ENCODE measurements around the gene MAMDC4. TPM values are rescaled to one million over a fixed set of nuclear protein-coding genes. Genes with fewer than 3 reads are reported as not detected.
A peak's percentile ranks its signal among the peaks of the same experiment; 100 is the strongest.

The MAMDC4 gene
- polyA plus RNA-seq, 6 donors from 2014 or later: not detected

DNA sequence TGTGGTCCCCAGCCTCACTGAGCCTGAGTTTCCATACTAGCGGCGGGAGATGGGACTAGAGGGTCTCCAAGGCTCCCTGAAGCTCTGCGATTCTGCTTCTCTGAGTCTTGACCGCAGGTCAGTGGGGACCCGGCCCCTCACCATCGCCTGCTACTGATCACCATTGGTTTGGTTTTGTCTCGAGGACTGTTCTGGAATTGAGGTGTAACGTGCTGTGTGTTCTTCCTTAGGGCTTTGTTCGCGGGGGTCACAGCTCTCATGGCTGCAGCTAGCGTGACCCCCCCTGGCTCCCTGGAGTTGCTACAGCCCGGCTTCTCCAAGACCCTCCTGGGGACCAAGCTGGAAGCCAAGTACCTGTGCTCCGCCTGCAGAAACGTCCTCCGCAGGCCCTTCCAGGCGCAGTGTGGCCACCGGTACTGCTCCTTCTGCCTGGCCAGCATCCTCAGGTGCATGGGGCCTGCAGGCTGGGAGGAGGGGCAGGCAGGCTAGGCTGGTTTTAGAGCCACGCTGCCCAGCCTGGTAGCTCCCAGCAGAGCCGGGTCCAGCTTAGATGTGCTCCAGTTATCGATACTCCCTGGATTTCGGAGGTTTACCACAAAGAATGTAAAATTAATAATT is 46.4 kb downstream of the MAMDC4 start:
- no peaks in the 10 kb centered on the region for H3K9me3 Mint-ChIP-seq
- DNase-seq: no peak
- peaks cover 31 to 51% (median 45%) of the 10 kb centered on the region in 3 donors for H3K4me1 Mint-ChIP-seq
- no peak for ATAC-seq (ENCODE audit: low read depth in 2 of 2)
- H3K4me3 Mint-ChIP-seq: no peak overlapping the region
- H3K27me3 Mint-ChIP-seq: no peaks in the 10 kb centered on the region
- H3K27ac Mint-ChIP-seq: no peak overlapping the region
- peaks cover 5 to 13% of the 10 kb centered on the region in 2 donors for H3K36me3 Mint-ChIP-seq

DNA sequence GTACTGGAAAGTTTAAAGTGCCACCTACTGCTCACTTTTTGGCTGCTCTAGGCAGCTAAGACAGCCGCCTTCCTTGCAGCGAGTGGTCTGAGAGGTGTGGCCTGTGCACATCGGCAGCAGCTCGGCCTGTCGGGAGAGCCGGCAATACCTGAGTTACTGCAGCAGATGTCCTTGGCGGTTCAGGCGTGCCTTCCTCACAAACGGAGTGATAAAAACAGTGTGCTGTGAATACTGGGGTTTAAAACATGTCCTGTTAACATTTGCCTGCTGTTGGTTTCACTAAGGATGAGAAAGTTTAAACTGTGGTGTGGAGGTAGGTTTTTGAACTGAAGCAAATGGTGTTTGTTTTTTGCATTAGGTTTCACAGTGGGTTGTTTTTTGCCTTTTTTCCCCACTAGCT is 47.0 kb downstream of the MAMDC4 start:
- ATAC-seq (ENCODE audit: low read depth in 2 of 2) (no peak), DNase-seq (no peak)
- Mint-ChIP-seq H3K4me1 (peaks cover 29 to 51% (median 43%) of the 10 kb centered on the region in 3 donors), H3K9me3 (no peaks in the 10 kb centered on the region), H3K36me3 (peaks cover 5 to 12% of the 10 kb centered on the region in 2 donors), H3K27ac (peak overlapping the region in 2 of 6 donors; percentile 63 to 79), H3K27me3 (no peaks in the 10 kb centered on the region), H3K4me3 (no peak overlapping the region)

DNA sequence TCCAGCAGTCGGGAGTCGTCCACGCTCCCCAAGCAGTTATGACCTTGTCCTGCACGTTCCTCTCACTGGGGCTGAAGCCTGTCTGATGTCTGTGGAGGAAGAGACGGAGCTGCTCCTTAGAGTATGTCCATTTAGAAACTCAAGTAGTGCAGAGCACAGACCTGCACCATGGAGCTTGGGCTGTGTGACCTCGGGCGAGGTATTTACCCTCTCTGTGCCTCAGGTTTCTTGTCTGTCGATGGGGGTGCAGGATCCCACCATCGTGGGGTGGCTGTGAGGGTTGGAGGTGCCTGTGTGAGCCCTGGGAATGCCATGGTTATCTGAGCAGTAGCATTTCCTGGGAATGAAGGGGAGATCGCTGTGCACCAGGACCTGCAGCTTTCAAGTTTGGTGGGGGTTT is 48.4 kb downstream of the MAMDC4 start:
- H3K4me3 Mint-ChIP-seq: no peak overlapping the region
- ATAC-seq (ENCODE audit: low read depth in 2 of 2): no peak

DNA sequence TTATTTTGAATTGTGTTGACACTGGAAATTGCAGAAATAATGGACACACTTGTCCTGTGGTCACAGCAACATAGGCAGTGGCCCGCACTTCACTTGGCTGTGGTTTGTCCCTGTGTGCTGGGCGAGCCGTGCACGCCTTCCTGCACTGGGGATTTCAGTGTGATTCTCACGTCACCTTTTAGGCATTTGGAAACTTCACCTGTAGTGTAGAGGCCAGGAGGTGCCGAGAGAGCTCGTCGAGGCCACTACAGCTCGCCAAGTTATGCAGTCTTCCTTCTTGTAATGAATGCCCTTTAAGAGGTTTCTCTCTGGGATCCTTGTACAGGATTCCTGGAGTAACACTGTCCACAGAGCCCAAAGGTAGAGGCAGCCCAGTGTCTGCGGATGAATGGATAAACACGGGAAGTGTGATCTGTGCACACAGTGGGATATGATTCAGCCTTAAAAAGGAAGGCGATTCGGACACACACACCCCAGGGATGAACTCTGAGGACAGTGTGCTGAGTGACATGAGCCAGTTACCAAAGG is 48.9 kb downstream of the MAMDC4 start:
- Mint-ChIP-seq H3K9me3 (no peaks in the 10 kb centered on the region), H3K27ac (peak overlapping the region; percentile 88 to 98 (median 94)), H3K4me1 (peaks cover 19 to 43% (median 28%) of the 10 kb centered on the region in 3 donors), H3K27me3 (no peaks in the 10 kb centered on the region), H3K4me3 (peak overlapping the region in 3 of 8 donors; percentile 20 to 54 (median 52)), H3K36me3 (peaks cover 5 to 7% of the 10 kb centered on the region in 2 donors)
- ATAC-seq (ENCODE audit: low read depth in 2 of 2): no peak
- DNase-seq: no peak

More for the DNA sequence above, 48.4 kb downstream of the MAMDC4 start:
- Mint-ChIP-seq H3K36me3 (peaks cover 5 to 7% of the 10 kb centered on the region in 2 donors), H3K9me3 (no peaks in the 10 kb centered on the region), H3K4me1 (peaks cover 18 to 43% (median 31%) of the 10 kb centered on the region in 3 donors), H3K27ac (peak overlapping the region; percentile 38 to 97 (median 90)), H3K27me3 (no peaks in the 10 kb centered on the region)
- no peak for DNase-seq

DNA sequence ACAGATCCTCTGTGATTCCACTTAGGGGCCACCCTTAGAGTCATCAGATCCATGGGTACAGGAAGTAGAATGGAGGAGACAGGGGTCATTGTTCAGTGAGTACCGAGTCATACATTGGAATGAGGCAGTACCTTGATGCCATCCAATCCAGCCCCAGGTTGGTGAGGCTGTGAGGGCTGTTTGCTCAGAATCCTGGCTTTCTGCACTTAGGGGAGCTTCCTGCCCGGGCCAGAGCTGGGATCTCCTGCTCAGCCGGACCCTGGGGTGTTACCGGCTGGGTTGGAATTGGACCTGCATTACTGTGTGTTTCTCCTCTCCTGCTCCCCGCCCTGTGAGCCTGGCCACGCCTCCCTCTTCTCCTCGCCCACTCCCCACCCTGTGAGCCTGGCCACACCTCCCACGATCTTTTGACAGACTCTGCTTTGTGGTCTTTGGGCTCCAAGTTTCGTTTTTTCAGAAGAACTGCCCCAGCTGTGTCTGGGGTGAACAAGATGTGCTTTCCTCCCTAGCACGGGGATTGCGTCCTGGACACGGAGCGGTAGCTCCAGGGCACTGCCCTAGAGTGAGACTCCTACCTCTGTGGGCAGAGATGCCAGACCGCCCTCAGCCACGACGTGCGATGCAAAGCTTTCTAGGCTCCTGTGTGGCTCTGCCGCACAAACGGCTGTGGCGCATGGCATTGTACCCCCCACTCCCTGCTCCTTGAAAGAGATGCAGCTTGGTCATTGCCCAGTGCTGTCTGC is 49.5 kb downstream of the MAMDC4 start:
- Mint-ChIP-seq H3K4me1 (peaks cover 22 to 45% (median 27%) of the 10 kb centered on the region in 3 donors), H3K27me3 (no peaks in the 10 kb centered on the region), H3K4me3 (peak overlapping the region in 6 of 8 donors; percentile 39 to 75 (median 57)), H3K9me3 (no peaks in the 10 kb centered on the region), H3K36me3 (peaks cover 5 to 7% of the 10 kb centered on the region in 2 donors), H3K27ac (peak overlapping the region; percentile 92 to 98 (median 94))
- ATAC-seq (ENCODE audit: low read depth in 2 of 2) (peak; percentile 50 to 57), DNase-seq (peak; percentile 25)

DNA sequence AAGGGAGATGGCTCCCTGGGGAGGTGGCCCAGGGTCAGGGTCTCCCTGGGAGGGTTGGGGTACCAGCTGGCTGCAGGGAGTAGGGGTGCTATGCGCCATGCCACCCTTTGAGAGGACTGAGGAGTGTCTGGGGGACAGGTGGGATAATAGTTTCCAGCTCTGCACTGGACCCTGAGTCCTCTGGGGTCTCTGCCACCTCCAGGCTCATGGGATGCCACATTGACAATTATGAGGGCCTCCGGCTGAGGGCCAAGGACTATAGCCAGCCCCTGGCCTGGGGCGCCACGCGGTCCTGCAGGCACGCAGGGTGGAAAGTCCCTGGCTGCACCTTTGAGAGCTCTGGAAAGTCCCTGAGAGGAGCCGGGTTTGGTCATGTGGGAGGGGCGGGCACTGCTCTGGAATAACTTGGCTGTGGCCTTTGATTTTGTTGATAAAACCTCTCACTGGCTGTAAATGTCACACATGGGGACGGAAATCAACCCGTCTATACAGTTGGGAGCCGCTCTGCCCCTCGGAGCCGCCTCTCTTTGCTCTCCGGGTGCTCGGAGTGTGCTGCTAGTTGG is 50.2 kb downstream of the MAMDC4 start:
- ATAC-seq (ENCODE audit: low read depth in 2 of 2): peak; percentile 96 to 97
- Mint-ChIP-seq H3K27me3 (no peaks in the 10 kb centered on the region), H3K4me1 (peaks cover 20 to 40% (median 27%) of the 10 kb centered on the region in 3 donors), H3K4me3 (peak overlapping the region in 6 of 8 donors; percentile 32 to 75 (median 62)), H3K36me3 (peaks cover 5 to 7% of the 10 kb centered on the region in 2 donors), H3K9me3 (no peaks in the 10 kb centered on the region), H3K27ac (peak overlapping the region; percentile 92 to 98 (median 94))
- peak; percentile 54 for DNase-seq

DNA sequence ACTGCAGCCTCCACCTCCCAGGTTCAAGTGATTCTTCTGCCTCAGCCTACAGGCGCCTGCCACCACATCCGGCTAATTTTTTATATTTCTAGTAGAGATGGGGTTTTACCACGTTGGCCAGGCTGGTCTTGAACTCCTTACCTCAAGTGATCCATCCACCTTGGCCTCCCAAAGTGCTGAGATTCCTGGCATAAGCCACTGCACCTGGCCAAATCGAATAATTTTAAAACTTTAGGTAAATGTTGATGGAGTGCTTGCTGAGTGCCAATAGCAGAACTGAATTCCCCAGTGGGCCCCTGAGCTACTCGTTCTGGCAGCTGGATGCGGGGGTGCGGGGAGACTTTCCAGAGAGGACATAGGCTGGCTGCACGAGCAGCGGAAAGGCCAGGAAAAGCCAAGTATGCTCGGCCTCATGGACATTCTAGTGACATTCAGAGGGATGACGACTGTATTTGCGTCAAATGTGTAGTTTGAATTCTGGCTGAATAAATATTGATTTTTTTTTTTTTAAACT is 51.0 kb downstream of the MAMDC4 start:
- no peak for DNase-seq
- Mint-ChIP-seq H3K4me3 (peak overlapping the region in 2 of 8 donors; percentile 19 to 44), H3K9me3 (no peaks in the 10 kb centered on the region), H3K36me3 (peaks cover 5 to 7% of the 10 kb centered on the region in 2 donors), H3K27ac (peak overlapping the region in 5 of 6 donors; percentile 47 to 97 (median 92)), H3K27me3 (no peaks in the 10 kb centered on the region), H3K4me1 (peaks cover 20 to 43% (median 27%) of the 10 kb centered on the region in 3 donors)
- ATAC-seq (ENCODE audit: low read depth in 2 of 2): no peak

DNA sequence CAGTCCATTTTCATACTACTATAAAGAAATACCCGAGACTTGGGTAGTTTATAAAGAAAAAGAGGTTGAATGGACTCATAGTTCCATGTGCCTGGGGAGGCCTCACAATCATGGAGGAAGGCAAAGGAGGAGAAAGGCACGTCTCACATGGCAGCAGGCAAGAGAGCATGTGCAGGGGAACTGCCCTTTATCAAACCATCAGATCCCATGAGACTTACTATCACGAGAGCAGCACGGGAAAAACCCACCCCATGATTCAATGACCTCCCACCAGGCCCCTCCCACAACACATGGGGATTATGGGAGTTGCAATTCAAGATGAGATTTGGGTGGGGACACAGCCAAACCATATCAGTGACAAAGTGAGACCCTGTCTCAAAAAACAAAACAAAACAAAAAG is 54.1 kb downstream of the MAMDC4 start:
- Mint-ChIP-seq H3K27me3 (no peaks in the 10 kb centered on the region), H3K4me3 (peak overlapping the region in 1 of 8 donors; percentile 37), H3K27ac (no peak overlapping the region), H3K9me3 (no peaks in the 10 kb centered on the region), H3K4me1 (peaks cover 15 to 35% (median 21%) of the 10 kb centered on the region in 3 donors), H3K36me3 (no peaks in the 10 kb centered on the region)
- no peak for ATAC-seq (ENCODE audit: low read depth in 2 of 2)
- no peak for DNase-seq

DNA sequence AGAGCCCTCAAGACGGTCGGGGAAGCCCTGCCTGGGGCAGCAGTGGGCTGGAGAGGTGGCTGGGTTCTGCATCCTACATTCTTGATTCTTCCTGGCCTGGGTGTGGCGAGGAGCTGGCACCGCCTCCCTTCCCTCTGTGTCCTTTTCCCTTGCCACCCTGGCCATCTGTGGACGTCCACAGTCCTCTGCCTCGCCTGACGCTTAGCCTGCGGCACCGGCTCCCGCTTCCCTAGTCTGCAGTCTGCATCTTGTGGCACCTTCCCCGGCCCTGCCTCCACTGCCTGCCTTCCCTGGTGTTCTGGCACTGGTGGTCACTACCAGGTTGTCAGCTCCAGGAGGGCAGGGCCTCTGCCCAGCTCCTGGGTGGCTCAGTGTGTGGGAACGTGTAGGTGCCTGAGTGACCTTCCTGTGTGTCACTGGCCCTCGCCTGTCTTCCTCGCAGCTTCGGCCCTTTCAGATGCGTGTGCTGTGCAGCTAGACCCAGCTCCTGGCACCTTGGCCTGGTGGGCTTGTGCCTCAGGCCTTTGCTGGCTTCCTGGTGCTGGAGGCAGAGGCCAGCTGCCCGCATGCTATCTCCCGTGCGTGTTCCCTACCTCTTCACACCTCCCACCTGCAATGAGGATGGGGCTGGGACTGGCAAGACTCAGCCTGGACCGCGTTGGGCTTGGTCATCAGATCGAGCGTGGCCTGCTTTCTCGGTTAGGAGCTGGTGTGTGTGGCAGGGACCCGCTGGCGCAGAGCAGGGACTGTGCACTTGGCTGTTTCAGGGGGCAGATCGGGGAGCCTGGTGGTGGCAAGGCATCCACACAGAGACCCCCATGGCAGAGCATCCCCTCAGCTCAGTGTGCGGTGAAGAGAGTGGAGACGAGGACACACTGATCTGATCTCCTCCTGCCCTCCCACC is 55.1 kb downstream of the MAMDC4 start:
- peak overlapping the region in 1 of 8 donors; percentile 50 for H3K4me3 Mint-ChIP-seq
- H3K9me3 Mint-ChIP-seq: no peaks in the 10 kb centered on the region
- no peak for ATAC-seq (ENCODE audit: low read depth in 2 of 2)
- peaks cover 8 to 25% (median 11%) of the 10 kb centered on the region in 3 donors for H3K4me1 Mint-ChIP-seq
- peak overlapping the region in 4 of 6 donors; percentile 29 to 92 (median 61) for H3K27ac Mint-ChIP-seq
- no peak for DNase-seq
- H3K27me3 Mint-ChIP-seq: no peaks in the 10 kb centered on the region
- H3K36me3 Mint-ChIP-seq: no peaks in the 10 kb centered on the region

Other genes with a start within 250 kb of the MAMDC4 start
- under 1 TPM in 2 of 6 donors, not detected in 4; 0.33 TPM for gene EGFL7, start 189.4 kb upstream of the MAMDC4 start, polyA plus RNA-seq (ENCODE audit: low read depth in 6 of 6)
- 10 to 100 TPM; 36.1 to 59.9 (median 48.0) TPM for gene AGPAT2, start 164.9 kb upstream of the MAMDC4 start, polyA plus RNA-seq (ENCODE audit: low read depth in 6 of 6)
- 10 to 100 TPM in 4 of 6 donors, 1 to 10 TPM in 1, under 1 TPM in 1; 0.91 to 71.6 (median 15.1) TPM for gene DIPK1B, start 139.8 kb upstream of the MAMDC4 start, polyA plus RNA-seq (ENCODE audit: low read depth in 6 of 6)
- 10 to 100 TPM; 46.1 to 86.0 (median 65.3) TPM for gene LCN10, start 109.4 kb upstream of the MAMDC4 start, polyA plus RNA-seq (ENCODE audit: low read depth in 6 of 6)
- not detected for gene LCN6, start 103.8 kb upstream of the MAMDC4 start, polyA plus RNA-seq (ENCODE audit: low read depth in 6 of 6)
- gene LCN8, start 94.1 kb upstream of the MAMDC4 start, polyA plus RNA-seq (ENCODE audit: low read depth in 6 of 6): 10 to 100 TPM in 2 of 6 donors, under 1 TPM in 3, not detected in 1; 0.39 to 69.1 (median 0.73) TPM
- gene LCN15, start 87.8 kb upstream of the MAMDC4 start, polyA plus RNA-seq (ENCODE audit: low read depth in 6 of 6): under 1 TPM in 1 of 6 donors, not detected in 5; 0.09 TPM
- 10 to 100 TPM; 29.3 to 47.7 (median 35.7) TPM for gene TMEM141, start 61.0 kb upstream of the MAMDC4 start, polyA plus RNA-seq (ENCODE audit: low read depth in 6 of 6)
- gene CCDC183, start 56.0 kb upstream of the MAMDC4 start, polyA plus RNA-seq (ENCODE audit: low read depth in 6 of 6): 1 to 10 TPM in 1 of 6 donors, under 1 TPM in 1, not detected in 4; 0.24 to 1.7 TPM
- gene RABL6, start 44.4 kb upstream of the MAMDC4 start, polyA plus RNA-seq (ENCODE audit: low read depth in 6 of 6): 10 to 100 TPM in 3 of 6 donors, 1 to 10 TPM in 3; 3.8 to 16.8 (median 9.7) TPM
- gene AJM1, start 9.9 kb upstream of the MAMDC4 start, polyA plus RNA-seq (ENCODE audit: low read depth in 6 of 6): under 1 TPM in 1 of 6 donors, not detected in 5; 0.08 TPM
- gene PHPT1, start 2.9 kb upstream of the MAMDC4 start, polyA plus RNA-seq (ENCODE audit: low read depth in 6 of 6): 10 to 100 TPM; 48.0 to 67.7 (median 49.6) TPM
- gene EDF1, start 14.0 kb downstream of the MAMDC4 start, polyA plus RNA-seq (ENCODE audit: low read depth in 6 of 6): 100 to 1,000 TPM; 267 to 324 (median 299) TPM
- 10 to 100 TPM; 13.2 to 29.9 (median 18.4) TPM for gene TRAF2, start 34.2 kb downstream of the MAMDC4 start, polyA plus RNA-seq (ENCODE audit: low read depth in 6 of 6)
- gene FBXW5, start 92.4 kb downstream of the MAMDC4 start, polyA plus RNA-seq (ENCODE audit: low read depth in 6 of 6): 100 to 1,000 TPM in 1 of 6 donors, 10 to 100 TPM in 5; 48.2 to 105 (median 55.1) TPM
- not detected for gene C8G, start 92.9 kb downstream of the MAMDC4 start, polyA plus RNA-seq (ENCODE audit: low read depth in 6 of 6)
- not detected for gene LCN12, start 99.9 kb downstream of the MAMDC4 start, polyA plus RNA-seq (ENCODE audit: low read depth in 6 of 6)
- 1 to 10 TPM in 1 of 6 donors, under 1 TPM in 1, not detected in 4; 0.41 to 1.4 TPM for gene PTGDS, start 125.2 kb downstream of the MAMDC4 start, polyA plus RNA-seq (ENCODE audit: low read depth in 6 of 6)
- gene LCNL1, start 130.6 kb downstream of the MAMDC4 start, polyA plus RNA-seq (ENCODE audit: low read depth in 6 of 6): not detected
- 10 to 100 TPM; 31.7 to 39.8 (median 35.6) TPM for gene PAXX, start 140.1 kb downstream of the MAMDC4 start, polyA plus RNA-seq (ENCODE audit: low read depth in 6 of 6)
- gene CLIC3, start 144.2 kb downstream of the MAMDC4 start, polyA plus RNA-seq (ENCODE audit: low read depth in 6 of 6): 1 to 10 TPM in 3 of 6 donors, under 1 TPM in 2, not detected in 1; 0.82 to 2.7 (median 1.1) TPM
- gene ABCA2, start 175.9 kb downstream of the MAMDC4 start, polyA plus RNA-seq (ENCODE audit: low read depth in 6 of 6): 1 to 10 TPM in 3 of 6 donors, under 1 TPM in 2, not detected in 1; 0.63 to 3.9 (median 1.3) TPM
- 1 to 10 TPM in 5 of 6 donors, under 1 TPM in 1; 0.93 to 7.4 (median 2.9) TPM for gene FUT7, start 179.7 kb downstream of the MAMDC4 start, polyA plus RNA-seq (ENCODE audit: low read depth in 6 of 6)
- gene NPDC1, start 193.8 kb downstream of the MAMDC4 start, polyA plus RNA-seq (ENCODE audit: low read depth in 6 of 6): under 1 TPM in 1 of 6 donors, not detected in 5; 0.68 TPM
- not detected for gene ENTPD2, start 201.7 kb downstream of the MAMDC4 start, polyA plus RNA-seq (ENCODE audit: low read depth in 6 of 6)
- gene SAPCD2, start 218.2 kb downstream of the MAMDC4 start, polyA plus RNA-seq (ENCODE audit: low read depth in 6 of 6): under 1 TPM in 1 of 6 donors, not detected in 5; 0.05 TPM
- gene UAP1L1, start 225.2 kb downstream of the MAMDC4 start, polyA plus RNA-seq (ENCODE audit: low read depth in 6 of 6): 1 to 10 TPM; 1.7 to 6.1 (median 3.5) TPM
- gene MAN1B1, start 234.6 kb downstream of the MAMDC4 start, polyA plus RNA-seq (ENCODE audit: low read depth in 6 of 6): 10 to 100 TPM; 19.6 to 30.4 (median 24.3) TPM

Data from naive B cell (primary cell).